Left ventricle myocardium inferior (tissue), 1 donor: ENCODE data around the gene LPCAT3. TPM values are rescaled to one million over a fixed set of nuclear protein-coding genes. Genes with fewer than 3 reads are reported as not detected.

Experiments
- DNase-seq: peaks from one replicate; pipeline ENCODE4 v3.0.0-alpha.2; 2020
- H3K27ac ChIP-seq: fragments of 200-600 bp; replicated peaks from 2 replicates; pipeline ENCODE4 v1.8.0; 2021
- H3K27me3 ChIP-seq: fragments of 200-600 bp; 2 replicates; pipeline ENCODE4 v1.8.0; 2021; ENCODE audit warnings: low read depth
- H3K36me3 ChIP-seq: fragments of 200-600 bp; 2 replicates; pipeline ENCODE4 v1.8.0; 2021
- H3K4me1 ChIP-seq: fragments of 200-600 bp; 2 replicates; pipeline ENCODE4 v1.8.0; 2021
- H3K4me3 ChIP-seq: fragments of 200-600 bp; 2 replicates; pipeline ENCODE4 v1.8.0; 2021; ENCODE audit warnings: mild to moderate bottlenecking, moderate library complexity
- H3K9me3 ChIP-seq: fragments of 200-600 bp; replicated peaks from 2 replicates; pipeline ENCODE4 v1.8.0; 2021
- intact Hi-C: fragments of 100-400 bp; cut with micrococcal nuclease; formaldehyde crosslinking; loops from one replicate; pipeline ENCODE4 v1.11.0; 2022
- total RNA-seq: library from RNA; stranded (reverse); fragmentation: NEBNext Ultra II Directional; extraction: Animal tissue kit (Norgen Biotek cat#: 25700); gene quantifications from one replicate; pipeline ENCODE4 v1.2.1, GENCODE V29; 2021
- TF ChIP-seq, protein P1 (sequence below): fragments of 200-600 bp; IDR thresholded peaks from 2 replicates; pipeline ENCODE4 v1.8.0; 2021; ENCODE audit warnings: antibody characterized with exemption, mild to moderate bottlenecking, borderline replicate concordance
- donor health status: DM: no; HTN: yes; CAD: no; lungs with severe emphysema.

The LPCAT3 gene
- total RNA-seq, 1 donor from 2014 or later: 35.1 TPM

DNA sequence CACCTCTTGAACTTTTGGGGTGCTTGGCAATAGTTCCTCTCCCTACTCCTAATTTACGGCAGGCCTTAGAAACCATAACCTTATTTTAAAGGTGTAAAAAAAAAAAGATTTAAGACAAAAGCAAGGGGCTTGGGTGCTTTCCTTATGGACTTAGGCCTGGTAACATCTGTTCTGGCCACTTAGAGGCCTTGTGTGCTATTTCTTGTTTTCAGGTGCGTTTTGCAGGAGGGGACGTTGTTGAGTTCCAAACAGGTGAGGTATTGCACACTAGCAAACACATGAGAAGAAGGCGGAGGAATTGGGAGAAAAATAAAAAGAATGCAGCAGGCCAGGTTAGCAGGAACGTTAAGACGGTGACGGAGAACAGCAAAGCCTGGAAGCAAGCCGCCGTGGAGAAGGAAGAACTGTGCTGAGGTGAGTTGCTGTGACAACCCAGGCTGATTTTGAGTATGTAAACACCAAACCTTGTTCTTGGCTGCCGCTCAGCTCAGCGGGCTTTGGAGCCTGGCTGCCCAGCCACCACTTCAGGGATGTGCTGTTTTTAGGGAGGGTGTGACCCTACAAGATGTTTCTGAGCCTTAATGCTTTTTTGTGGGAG lies 30.2 kb downstream of the LPCAT3 start:
- Histone ChIP-seq H3K27me3 (no peaks in the 10 kb centered on the region), H3K4me1 (peaks cover 7% of the 10 kb centered on the region), H3K9me3 (no peaks in the 10 kb centered on the region), H3K27ac (no peak overlapping the region), H3K36me3 (peaks cover 30% of the 10 kb centered on the region), H3K4me3 (no peak overlapping the region)
- TF ChIP-seq, protein P1, sequence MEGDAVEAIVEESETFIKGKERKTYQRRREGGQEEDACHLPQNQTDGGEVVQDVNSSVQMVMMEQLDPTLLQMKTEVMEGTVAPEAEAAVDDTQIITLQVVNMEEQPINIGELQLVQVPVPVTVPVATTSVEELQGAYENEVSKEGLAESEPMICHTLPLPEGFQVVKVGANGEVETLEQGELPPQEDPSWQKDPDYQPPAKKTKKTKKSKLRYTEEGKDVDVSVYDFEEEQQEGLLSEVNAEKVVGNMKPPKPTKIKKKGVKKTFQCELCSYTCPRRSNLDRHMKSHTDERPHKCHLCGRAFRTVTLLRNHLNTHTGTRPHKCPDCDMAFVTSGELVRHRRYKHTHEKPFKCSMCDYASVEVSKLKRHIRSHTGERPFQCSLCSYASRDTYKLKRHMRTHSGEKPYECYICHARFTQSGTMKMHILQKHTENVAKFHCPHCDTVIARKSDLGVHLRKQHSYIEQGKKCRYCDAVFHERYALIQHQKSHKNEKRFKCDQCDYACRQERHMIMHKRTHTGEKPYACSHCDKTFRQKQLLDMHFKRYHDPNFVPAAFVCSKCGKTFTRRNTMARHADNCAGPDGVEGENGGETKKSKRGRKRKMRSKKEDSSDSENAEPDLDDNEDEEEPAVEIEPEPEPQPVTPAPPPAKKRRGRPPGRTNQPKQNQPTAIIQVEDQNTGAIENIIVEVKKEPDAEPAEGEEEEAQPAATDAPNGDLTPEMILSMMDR: no peak
- intact Hi-C loops: no loop called here
- DNase-seq: no peak

DNA sequence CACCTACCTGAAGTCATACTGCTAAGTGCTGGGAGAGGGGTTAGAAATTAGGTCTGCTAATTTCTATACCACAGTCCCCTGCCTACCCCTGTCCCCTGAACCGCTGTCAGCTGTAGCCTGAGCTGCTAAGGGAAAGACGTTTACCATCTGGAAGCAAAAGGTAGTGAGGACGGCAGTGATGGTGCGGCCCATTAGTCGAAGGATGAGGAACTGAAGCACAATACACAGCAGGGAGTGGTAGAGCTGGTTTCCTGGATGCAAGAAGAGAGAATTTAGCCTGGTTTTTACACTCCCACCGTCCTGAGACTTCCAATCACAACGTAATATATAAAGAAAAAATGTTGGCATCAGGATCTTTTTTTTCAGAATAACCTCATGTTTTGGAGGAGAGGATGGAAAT lies 35.7 kb downstream of the LPCAT3 start:
- no peak overlapping the region for H3K27ac ChIP-seq
- TF ChIP-seq, protein P1: no peak
- peaks cover 36% of the 10 kb centered on the region for H3K4me1 ChIP-seq
- no peaks in the 10 kb centered on the region for H3K27me3 ChIP-seq
- no peak overlapping the region for H3K4me3 ChIP-seq
- DNase-seq: no peak
- peaks cover 64% of the 10 kb centered on the region for H3K36me3 ChIP-seq
- intact Hi-C loops: no loop called here
- no peaks in the 10 kb centered on the region for H3K9me3 ChIP-seq

DNA sequence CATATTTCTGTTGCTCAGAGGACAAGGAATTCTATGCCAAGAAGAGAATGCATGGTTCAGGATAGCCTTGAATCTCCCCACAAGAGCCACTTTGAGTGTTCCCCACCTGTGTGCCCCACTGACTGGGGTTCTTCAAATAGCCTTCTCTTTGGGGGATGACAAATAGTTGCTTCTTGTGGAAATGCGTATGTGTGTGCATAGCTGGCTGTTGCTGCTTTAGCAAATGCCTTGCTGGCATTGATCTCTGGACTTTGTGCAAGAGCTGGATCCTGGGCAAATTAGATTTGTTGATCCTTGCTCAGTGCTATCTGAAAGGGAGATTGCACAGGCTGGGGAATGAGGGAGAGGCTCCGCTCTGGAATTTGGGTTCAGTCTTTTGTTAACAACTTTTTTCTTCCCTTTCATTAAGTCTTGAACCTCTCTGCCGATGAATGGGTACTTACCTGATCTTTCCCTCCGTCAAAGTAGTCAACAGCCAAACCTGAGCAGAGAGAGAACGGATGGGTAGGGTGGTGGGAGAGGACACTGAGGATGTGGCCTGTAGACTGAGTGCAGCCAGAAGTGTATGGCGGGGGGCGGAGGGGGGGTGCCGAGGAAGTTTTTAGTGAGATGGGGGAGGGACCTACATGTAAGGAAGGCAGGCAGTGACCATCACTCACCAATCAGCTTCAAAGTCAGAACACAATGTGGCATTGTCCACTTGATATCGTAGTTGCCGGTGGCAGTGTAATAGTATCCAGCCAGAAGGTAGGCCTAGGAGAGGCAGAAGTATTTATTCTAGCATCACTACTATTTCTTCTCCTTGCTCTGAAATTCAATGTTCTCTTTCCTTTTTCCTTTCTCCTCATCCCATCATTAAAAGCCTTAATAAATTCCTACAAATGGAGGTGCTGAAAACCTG lies 36.9 kb downstream of the LPCAT3 start:
- Histone ChIP-seq H3K36me3 (peaks cover 76% of the 10 kb centered on the region), H3K4me1 (peaks cover 36% of the 10 kb centered on the region), H3K9me3 (no peaks in the 10 kb centered on the region), H3K27ac (peak overlapping the region; percentile 76), H3K4me3 (no peak overlapping the region), H3K27me3 (no peaks in the 10 kb centered on the region)
- no peak for DNase-seq
- intact Hi-C loops: no loop called here
- TF ChIP-seq, protein P1: no peak

DNA sequence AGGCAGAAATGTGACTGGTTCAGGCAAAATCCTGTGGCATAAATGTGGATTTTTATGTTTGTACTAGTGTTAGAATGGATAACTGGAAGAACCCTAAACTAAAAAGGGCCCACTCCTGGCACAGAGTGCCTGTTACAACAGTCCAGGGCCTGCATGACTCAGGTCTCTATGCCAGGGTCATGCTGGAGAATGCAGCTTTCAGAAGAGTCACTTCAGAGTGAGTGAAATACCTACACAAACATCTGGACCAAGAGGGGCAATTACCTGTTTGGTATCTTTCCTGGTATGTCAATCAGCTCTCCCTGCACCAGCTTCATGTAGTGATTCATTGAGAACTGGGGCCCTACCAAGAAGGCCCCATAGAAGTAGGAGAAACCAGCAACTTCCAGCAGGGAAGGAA lies 37.5 kb downstream of the LPCAT3 start:
- H3K4me1 ChIP-seq: peaks cover 36% of the 10 kb centered on the region
- TF ChIP-seq, protein P1: no peak
- peak overlapping the region; percentile 76 for H3K27ac ChIP-seq
- intact Hi-C loops: no loop called here
- H3K4me3 ChIP-seq: no peak overlapping the region
- no peak for DNase-seq
- H3K36me3 ChIP-seq: peaks cover 82% of the 10 kb centered on the region
- H3K27me3 ChIP-seq: no peaks in the 10 kb centered on the region
- H3K9me3 ChIP-seq: no peaks in the 10 kb centered on the region

DNA sequence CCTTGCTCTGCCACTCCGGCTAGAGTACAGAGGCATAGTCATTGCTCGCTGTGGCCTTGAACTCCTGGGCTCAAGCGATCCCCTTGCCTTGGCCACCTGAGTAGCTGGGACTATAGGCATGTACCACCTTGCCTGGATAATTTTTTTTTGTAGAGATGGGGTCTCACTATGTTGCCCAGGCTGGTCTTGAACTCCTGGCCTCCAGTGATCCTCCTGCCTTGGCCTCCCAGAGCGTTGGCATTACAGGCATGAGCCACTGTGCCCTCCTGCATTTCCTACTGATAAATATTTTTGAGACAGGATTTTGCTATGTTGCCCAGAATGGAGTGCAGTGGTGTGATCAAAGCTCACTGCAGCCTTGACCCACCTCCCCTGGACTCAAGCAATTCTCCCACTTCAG lies 38.2 kb downstream of the LPCAT3 start:
- TF ChIP-seq, protein P1: no peak
- H3K4me1 ChIP-seq: peaks cover 36% of the 10 kb centered on the region
- peak overlapping the region; percentile 76 for H3K27ac ChIP-seq
- H3K36me3 ChIP-seq: peaks cover 89% of the 10 kb centered on the region
- no peak overlapping the region for H3K4me3 ChIP-seq
- intact Hi-C loops: no loop called here
- no peak for DNase-seq
- no peaks in the 10 kb centered on the region for H3K27me3 ChIP-seq
- no peaks in the 10 kb centered on the region for H3K9me3 ChIP-seq
